A172 (cell line): ENCODE data around the gene PSME3. TPM values are rescaled to one million over a fixed set of nuclear protein-coding genes. Genes with fewer than 3 reads are reported as not detected.

Experiments
- DNase-seq: peaks from one replicate; pipeline ENCODE4 v3.0.0-alpha.2; 2015; ENCODE audit warnings: low spot score
- total RNA-seq: library from RNA; depleted of rRNA; stranded (reverse); fragments of >200 nt; shearing (Covaris generic); gene quantifications from 2 replicates; pipeline ENCODE4 v1.2.3, GENCODE V29; 2014

Gene PSME3
- total RNA-seq, 1 experiment from 2014 or later, result 217 TPM

GRCh38 chr17:42817866-42818265 lies 15.3 kb upstream of the PSME3 start:
- DNase-seq, result no peak

DNA sequence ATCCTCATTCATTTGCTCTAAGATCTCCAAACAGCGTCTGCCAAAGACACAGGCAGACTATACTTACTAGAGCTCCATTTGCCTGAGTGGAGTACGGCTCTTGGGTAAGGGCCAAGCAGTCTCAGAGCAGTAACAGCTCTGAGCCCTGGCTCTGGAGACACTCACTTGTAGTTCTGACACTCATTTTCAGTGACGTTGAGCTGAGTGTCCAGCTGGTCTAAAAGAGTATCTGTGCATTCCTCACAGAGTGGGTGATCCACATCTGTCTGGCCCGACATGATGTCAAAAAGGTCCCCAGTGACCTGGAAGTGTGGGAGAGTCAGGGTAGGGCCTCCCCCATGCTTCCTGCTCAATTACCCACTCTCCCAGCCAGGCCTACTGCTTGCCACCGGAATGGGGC lies 14.8 kb upstream of the PSME3 start:
- no peak for DNase-seq

- peak; percentile 51 for DNase-seq
Observed at GRCh38 chr17:42819939-42820535, 13.2 kb upstream of the PSME3 start.

DNA sequence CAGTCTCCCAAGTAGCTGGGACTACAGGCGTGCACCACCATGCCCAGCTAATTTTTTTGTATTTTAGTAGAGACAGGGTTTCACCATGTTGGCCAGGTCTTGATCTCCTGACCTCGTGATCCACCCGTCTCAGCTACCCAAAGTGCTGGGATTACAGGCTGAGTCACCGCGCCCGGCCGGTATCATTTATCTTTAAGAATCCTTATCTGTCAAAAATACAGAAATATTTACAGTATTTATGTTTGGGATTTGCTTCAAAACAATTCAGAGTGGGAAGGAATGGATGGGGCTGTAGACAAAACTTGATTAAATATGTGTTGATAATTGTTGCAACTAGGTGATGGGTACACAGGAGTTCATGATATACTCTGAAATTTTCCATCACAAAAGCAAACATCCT lies 12.0 kb upstream of the PSME3 start:
- DNase-seq, result no peak

GRCh38 chr17:42827472-42827871 lies 5.7 kb upstream of the PSME3 start:
- DNase-seq, result no peak

- no peak for DNase-seq
Observed at GRCh38 chr17:42830971-42831370, 2.2 kb upstream of the PSME3 start.

DNA sequence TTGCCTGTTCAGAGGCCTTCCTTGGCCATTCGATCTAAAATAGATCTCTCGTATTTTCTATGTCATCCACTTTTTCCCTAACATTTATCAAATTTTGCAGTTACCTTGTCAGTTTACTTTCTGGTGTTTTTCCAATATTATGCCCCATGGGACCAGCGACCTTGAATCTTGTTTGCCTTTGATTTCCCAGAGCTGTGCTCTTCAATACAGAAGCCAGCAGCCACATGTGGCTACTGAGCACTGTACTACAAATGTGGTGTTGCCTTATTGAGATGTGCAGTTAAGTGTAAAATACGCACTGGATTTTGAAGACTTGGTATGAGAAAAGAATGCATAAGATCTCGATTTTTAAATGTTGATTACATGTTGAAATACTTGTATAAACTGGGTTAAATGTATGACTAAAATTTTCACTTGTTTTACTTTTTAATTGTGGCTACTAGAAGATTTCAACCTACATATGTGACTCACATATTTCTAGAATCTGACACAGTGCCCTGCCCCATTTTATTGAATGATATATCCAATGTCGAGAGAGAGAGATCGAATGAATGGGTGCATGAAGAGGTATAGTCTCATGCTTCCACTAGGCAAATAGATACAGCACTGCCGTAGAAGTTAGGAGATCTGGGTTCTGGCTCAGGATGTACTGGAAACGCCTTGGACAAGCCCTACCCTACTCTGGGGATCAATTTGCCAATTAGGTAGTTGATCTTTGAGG lies 824 bp upstream of the PSME3 start:
- DNase-seq, result no peak

DNA sequence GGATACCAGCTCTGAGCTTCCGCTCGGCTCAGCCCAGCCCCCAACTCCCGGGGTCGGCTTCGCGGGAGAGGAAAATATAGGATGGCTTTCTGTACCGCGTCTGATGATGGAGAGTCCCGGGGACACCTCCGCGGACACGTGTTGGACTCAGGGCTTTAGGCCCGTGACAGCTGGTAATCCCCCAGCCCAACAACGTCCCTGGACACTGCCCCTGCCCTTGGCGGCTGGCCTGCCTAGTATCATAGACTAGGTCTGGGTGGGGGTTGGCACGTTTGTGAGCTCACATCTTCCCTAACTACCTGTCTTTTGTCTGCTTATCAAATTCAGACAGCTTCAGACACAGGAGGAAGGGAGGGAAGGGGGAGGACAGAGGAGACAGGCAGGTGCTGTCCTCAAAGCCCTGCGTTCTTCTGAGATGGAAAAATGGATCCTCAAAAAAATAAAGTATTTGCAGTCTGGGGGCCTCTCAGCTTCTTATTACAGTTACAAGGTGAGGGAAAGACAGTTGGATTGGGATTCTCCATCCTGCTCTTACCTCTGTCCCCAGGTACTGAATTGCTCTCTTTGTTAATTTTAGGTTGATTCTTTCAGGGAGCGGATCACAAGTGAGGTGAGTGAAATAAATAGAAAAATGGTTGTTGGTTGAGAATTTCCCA lies 698 bp downstream of the PSME3 start:
- no peak for DNase-seq

DNA sequence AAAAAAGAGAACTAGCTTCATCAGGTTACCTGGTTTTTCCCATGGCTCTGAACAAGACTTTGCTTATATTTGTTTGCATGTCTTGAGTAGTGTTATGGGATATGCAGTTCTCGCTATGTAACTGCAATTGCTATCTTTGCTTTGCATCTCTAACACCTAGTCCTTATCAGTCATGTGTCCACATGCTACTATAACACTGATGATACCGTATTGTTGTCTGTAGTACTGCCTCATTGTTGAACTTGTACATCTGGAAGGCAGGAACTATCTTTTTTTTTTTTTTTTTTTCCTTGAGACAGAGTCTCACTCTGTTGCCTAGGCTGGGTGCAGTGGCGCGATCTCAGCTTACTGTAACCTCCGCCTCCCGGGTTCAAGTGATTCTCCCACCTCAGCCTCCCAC lies 2.5 kb downstream of the PSME3 start:
- DNase-seq, result no peak

DNA sequence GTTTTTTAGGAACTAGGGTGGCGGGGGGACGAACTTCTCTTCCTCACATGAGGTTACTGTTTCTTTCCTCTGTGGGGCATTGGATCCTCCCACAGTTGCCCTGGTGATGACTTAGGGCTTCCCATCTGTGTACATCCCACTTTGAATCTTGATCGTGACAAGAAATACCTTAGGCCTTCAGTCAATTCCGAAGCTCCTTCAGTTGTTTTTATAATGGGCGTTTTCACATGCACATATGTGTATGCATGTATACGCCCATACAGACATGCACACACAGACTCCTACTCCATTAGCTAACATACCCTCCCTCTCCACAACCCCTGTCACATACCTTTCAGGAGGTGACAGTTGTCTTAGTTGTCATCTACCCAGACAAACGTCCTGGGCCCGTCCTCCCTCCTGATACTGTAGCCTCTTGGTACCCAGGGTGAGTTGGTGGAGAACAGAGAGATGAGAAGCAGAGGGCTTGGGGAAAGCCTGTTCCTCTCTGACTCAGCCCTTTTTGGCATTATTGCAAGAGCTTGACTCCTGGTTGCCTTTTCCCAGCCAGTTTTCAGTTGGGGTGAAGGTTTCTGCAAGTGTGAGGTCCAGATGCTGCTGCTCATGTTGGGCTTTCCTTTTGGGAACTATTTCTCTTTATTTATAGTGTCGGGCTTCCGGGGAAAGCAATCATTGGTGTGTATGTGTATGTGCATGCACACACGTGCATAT lies 8.9 kb downstream of the PSME3 start:
- no peak for DNase-seq

DNA sequence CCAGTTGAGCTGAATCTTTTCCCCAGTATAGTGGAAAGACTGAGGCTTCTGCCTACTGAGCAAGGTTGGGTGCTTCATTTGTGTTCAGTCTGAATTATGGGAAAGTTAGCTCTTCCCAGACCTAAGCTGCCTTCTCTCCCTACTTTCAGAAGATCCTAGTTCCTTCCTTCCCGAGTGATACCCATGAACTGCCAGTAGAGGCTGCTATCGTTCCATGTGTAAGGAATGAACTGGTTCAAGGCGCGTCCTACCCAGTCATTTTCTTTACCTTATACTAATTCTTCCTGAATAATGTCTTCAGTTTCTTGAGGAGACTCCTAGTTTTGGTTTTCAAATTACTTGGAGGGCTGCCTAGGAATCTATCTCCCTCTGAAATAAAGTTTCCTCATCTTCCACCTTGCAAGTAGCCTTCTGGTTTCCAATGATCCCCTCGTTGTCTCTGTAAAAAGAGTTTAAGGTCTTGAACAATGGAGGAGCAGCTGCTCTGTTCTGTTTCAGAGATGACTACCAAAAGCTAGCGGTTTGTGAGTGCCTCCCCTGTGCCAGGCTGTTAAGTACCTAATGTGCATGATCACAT lies 10.2 kb downstream of the PSME3 start:
- DNase-seq, result peak; percentile 66

DNA sequence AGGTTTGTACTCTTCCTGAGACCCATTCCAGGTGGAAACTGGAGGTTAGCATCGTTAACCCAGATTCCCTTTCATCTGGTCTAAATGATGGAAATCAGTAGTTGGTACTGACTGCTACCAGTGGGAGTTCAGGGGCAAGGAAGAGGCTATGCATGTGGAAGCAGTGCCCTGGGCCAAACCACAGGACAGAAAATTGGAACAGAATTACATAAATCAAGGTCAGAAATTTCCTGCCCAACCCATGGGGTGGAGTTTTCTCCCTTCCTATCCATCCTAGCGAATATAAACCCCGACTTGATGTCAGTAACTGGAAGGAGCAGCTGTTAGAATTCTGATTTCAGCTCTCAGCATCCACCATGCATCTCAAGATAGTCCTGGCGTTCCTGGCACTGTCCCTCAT lies 11.1 kb downstream of the PSME3 start, which contains the start of gene AOC2:
TSS of gene AOC2 (plus strand) at position 310 of the 400 bp plus-strand sequence. CDS start at position 357, 47 bp downstream.
- no peak for DNase-seq

DNA sequence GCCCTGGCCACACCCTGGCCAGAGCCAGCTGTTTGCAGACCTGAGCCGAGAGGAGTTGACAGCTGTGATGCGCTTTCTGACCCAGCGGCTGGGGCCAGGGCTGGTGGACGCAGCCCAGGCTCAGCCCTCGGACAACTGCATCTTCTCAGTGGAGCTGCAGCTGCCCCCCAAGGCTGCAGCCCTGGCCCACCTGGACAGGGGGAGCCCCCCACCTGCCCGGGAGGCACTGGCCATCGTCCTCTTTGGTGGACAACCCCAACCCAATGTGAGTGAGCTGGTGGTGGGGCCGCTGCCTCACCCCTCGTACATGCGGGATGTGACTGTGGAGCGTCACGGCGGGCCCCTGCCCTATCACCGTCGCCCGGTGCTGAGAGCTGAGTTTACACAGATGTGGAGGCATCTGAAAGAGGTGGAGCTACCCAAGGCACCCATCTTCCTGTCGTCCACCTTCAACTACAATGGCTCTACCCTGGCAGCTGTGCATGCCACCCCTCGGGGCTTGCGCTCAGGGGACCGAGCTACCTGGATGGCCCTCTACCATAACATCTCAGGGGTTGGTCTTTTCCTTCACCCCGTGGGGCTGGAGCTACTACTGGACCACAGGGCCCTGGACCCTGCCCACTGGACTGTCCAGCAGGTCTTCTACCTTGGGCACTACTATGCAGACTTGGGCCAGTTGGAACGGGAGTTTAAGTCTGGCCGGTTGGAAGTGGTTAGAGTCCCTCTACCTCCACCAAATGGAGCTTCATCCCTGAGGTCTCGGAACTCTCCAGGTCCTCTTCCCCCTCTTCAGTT lies 11.8 kb downstream of the PSME3 start:
- DNase-seq, result no peak

- no peak for DNase-seq
Observed at GRCh38 chr17:42845556-42845917, 12.3 kb downstream of the PSME3 start.

- peak; percentile 53 for DNase-seq
Observed at GRCh38 chr17:42845918-42846593, 12.9 kb downstream of the PSME3 start.

DNA sequence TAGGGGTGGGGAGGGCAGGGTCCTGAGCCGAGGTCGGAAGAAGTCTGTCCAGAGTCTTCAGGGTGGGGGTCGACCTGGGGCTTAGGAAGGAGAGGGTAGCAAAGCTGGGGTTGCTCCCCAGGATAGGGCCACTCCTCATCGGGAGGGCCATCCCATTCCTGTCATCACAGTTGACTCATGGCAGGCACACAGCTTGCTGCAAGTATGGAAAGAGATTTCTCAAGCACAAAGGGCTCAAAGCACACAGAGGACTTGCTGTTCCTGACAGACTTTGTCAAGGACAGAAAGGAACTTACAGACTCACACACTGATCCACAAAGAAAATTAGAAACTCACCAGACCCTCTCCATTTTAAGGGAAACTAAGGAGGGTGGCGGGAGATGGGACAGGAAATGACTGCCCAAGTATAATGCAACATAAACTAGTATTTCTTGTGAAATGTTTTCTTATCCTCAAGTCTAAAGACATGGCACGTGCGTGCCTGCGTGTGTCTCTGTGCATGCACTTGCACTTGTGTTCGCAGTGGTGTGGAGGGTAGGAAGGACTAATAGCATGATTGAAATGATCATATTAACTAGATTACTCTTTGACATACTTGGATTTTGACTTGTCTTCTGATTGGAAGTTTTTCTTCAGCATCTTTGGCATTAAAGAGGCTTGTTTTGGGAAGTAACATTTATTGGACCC lies 13.5 kb downstream of the PSME3 start:
- DNase-seq, result peak; percentile 18

DNA sequence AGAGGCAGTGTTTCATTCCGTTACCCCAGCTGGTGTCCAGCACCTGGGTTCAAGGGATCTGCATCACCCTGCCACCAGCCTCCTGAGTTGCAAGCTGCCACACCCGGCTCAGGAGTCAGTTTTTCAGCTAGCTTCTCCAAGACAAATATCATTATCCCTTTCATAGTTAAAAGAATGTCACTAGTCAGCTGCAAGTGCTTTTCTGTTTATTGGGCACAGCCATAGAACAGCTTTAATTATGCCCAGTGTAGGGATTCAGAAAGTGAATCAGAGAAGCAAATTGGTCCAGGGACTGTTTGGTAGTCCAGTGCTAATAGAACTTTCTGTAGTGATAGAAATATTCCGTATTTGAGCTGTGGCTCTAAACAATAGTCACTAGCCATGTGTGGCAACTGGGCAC lies 14.9 kb downstream of the PSME3 start:
- no peak for DNase-seq

GRCh38 chr17:42849031-42849430 lies 15.8 kb downstream of the PSME3 start:
- no peak for DNase-seq

DNA sequence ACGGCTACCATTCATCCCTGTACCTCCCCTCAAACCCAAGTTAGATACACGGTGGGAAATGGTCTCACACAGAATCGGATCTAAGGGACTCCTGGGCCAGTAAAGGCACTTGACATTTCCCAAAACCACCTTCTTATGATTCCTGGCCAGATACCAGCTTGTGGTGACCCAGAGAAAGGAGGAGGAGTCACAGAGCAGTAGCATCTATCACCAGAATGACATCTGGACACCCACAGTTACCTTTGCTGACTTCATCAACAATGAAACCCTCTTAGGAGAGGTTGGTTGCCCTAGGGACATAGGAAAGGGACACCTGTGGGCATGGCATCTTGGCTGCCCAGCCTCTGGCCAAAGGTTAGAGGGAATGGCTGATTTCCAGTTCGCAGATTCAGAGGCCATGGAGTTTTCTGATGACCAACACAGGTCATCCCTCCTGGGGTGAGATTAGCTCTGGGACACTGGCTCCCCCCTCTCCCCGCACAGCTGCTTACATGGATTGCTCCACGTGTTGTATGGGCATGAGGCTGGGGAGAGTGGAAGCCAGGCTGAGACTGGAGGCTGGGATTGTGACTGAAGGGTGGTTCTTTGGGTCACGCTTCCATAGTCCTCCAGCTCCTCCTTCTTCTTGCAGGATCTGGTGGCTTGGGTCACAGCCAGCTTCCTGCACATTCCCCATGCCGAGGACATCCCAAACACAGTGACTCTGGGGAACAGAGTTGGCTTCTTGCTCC lies 16.4 kb downstream of the PSME3 start:
- DNase-seq, result peak; percentile 20
